Measurements from ENCODE around the gene PTPRG. TPM values are rescaled to one million over a fixed set of nuclear protein-coding genes. Genes with fewer than 3 reads are reported as not detected.

PTPRG gene
- total RNA-seq, 1 donor from 2014 or later, result 80.7 TPM

DNA sequence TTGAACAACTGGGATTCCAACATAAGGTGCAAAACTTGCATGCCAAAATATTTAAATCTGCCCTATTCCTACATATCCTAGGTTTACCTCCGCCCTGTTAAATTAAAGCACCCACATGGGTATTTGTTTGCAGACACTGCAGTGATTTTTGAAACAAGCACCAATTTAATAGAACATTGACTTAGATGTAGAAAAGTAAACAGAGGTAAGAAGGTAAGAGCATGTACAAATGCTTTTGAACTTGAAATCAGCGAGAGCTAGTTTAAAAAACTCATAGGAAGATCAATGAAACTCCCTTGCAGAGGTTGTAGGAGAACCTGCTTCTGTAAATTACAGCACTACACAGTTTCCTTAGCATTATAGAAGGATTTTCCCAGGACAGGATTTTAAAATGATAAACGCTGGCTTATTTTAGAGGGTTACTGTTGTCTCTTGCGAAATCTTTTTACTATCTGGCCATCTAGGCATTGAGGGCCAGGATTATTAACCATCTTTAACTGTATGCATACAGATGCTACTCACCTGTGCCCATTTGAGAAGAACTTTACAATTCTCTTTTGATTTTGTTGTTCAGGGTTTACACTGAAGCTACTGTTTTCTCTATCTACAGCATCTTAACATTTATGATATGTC is 527.2 kb downstream of the PTPRG start:
- TF ChIP-seq, protein P1, sequence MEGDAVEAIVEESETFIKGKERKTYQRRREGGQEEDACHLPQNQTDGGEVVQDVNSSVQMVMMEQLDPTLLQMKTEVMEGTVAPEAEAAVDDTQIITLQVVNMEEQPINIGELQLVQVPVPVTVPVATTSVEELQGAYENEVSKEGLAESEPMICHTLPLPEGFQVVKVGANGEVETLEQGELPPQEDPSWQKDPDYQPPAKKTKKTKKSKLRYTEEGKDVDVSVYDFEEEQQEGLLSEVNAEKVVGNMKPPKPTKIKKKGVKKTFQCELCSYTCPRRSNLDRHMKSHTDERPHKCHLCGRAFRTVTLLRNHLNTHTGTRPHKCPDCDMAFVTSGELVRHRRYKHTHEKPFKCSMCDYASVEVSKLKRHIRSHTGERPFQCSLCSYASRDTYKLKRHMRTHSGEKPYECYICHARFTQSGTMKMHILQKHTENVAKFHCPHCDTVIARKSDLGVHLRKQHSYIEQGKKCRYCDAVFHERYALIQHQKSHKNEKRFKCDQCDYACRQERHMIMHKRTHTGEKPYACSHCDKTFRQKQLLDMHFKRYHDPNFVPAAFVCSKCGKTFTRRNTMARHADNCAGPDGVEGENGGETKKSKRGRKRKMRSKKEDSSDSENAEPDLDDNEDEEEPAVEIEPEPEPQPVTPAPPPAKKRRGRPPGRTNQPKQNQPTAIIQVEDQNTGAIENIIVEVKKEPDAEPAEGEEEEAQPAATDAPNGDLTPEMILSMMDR (IDR thresholded peaks at IDR 0.05; ENCODE audit: unreplicated experiment), result no peak
- Mint-ChIP-seq H3K27me3 (ENCODE audit: unreplicated experiment) (peaks cover 5% of the 10 kb centered on the region), H3K4me3 (ENCODE audit: unreplicated experiment) (no peak overlapping the region), H3K9me3 (ENCODE audit: unreplicated experiment) (no peaks in the 10 kb centered on the region), H3K36me3 (ENCODE audit: low read depth, unreplicated experiment) (no peaks in the 10 kb centered on the region), H3K27ac (ENCODE audit: unreplicated experiment) (no peak overlapping the region), H3K4me1 (ENCODE audit: unreplicated experiment) (peaks cover 13% of the 10 kb centered on the region)
- no peak for DNase-seq (ENCODE audit: low spot score)

DNA sequence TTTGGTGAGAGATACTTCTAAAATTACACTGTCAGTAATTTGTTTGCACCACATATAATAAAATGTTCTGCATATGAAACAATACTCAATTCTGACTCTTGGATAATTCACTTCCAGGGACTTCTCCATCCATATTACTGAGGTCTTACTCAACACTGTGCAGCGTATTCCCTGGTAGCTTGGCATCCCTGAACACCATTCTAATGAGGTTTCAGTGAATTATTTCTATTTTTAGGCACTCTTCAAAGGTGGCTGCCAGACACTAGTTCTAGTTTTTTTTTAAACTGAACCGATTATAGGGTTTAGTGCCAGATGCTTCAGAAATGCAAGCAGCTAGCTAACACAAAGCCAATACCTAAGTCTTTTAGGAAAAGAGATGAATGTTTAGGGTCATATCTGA is 528.7 kb downstream of the PTPRG start:
- DNase-seq (ENCODE audit: low spot score), result no peak

DNA sequence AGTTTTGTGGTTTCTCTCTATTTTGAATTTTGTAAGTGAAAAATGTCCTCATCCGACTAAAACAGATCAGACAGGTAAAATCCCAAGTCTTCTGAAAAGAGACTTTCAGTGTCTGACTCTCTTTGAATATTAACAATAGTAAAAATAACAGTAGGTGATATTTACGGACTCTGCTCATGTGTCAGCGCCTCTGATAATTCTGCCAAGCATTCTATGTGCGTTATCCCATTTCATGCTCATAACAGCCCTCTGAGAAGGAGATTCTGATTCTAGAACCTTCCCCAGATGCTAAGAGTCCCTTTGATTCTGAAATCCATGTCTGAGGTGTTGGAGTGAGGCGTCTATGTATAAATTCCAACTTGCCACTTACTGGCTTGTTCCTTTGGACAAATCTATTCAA is 529.1 kb downstream of the PTPRG start:
- H3K27ac Mint-ChIP-seq (ENCODE audit: unreplicated experiment), result no peak overlapping the region
- peaks cover 9% of the 10 kb centered on the region for H3K4me1 Mint-ChIP-seq (ENCODE audit: unreplicated experiment)
- H3K27me3 Mint-ChIP-seq (ENCODE audit: unreplicated experiment), result peaks cover 5% of the 10 kb centered on the region
- H3K4me3 Mint-ChIP-seq (ENCODE audit: unreplicated experiment), result no peak overlapping the region
- no peaks in the 10 kb centered on the region for H3K36me3 Mint-ChIP-seq (ENCODE audit: low read depth, unreplicated experiment)
- no peak for DNase-seq (ENCODE audit: low spot score)
- no peaks in the 10 kb centered on the region for H3K9me3 Mint-ChIP-seq (ENCODE audit: unreplicated experiment)
- TF ChIP-seq, protein P1 (IDR thresholded peaks at IDR 0.05; ENCODE audit: unreplicated experiment), result no peak

More for the DNA sequence above, 528.7 kb downstream of the PTPRG start:
- H3K4me1 Mint-ChIP-seq (ENCODE audit: unreplicated experiment), result peaks cover 9% of the 10 kb centered on the region
- H3K9me3 Mint-ChIP-seq (ENCODE audit: unreplicated experiment), result no peaks in the 10 kb centered on the region
- no peak overlapping the region for H3K4me3 Mint-ChIP-seq (ENCODE audit: unreplicated experiment)
- no peaks in the 10 kb centered on the region for H3K36me3 Mint-ChIP-seq (ENCODE audit: low read depth, unreplicated experiment)
- peaks cover 5% of the 10 kb centered on the region for H3K27me3 Mint-ChIP-seq (ENCODE audit: unreplicated experiment)
- TF ChIP-seq, protein P1 (IDR thresholded peaks at IDR 0.05; ENCODE audit: unreplicated experiment), result no peak
- H3K27ac Mint-ChIP-seq (ENCODE audit: unreplicated experiment), result no peak overlapping the region

DNA sequence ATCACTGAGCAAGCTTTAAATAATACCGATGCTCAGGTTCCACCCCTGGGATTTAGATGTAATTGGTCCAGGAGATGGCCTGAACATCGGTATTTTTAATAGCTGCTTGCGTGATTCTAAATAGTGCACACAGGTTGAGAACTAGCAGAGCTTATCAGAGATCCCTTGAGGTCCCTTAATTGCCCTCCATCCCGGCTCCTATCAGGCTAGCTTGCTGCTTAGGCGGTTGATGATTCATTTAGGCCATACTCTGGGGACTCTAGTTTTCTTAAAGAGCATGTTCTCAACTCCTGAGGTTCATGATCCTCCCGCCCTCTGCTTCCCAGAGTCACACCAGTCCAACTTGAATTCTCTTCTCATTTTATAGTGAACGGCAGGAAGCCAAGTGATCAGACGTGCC is 531.7 kb downstream of the PTPRG start:
- H3K4me3 Mint-ChIP-seq (ENCODE audit: unreplicated experiment), result no peak overlapping the region
- TF ChIP-seq, protein P1 (IDR thresholded peaks at IDR 0.05; ENCODE audit: unreplicated experiment), result no peak
- H3K27me3 Mint-ChIP-seq (ENCODE audit: unreplicated experiment), result peaks cover 5% of the 10 kb centered on the region
- no peaks in the 10 kb centered on the region for H3K9me3 Mint-ChIP-seq (ENCODE audit: unreplicated experiment)
- H3K27ac Mint-ChIP-seq (ENCODE audit: unreplicated experiment), result no peak overlapping the region
- peaks cover 9% of the 10 kb centered on the region for H3K4me1 Mint-ChIP-seq (ENCODE audit: unreplicated experiment)
- no peak for DNase-seq (ENCODE audit: low spot score)
- no peaks in the 10 kb centered on the region for H3K36me3 Mint-ChIP-seq (ENCODE audit: low read depth, unreplicated experiment)

DNA sequence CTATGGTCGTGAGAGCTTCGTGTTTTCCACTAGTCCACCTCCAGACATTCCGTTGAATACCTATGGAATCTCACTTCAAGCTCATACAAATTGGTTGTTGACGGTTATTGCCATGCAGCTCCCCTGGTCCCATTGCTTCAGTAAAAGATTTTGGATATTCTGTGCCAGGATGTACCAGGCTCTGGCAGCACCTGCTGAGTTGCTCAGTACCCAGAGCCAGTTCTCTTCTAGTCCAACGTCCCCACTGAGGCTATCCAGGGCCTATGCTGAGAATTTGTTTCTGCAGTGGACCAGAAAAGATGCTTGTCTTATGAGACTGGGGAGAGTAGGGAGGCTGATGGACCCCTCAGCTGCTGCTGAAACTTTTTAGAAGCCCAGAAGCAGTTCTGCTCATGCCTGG is 533.1 kb downstream of the PTPRG start:
- Mint-ChIP-seq H3K27me3 (ENCODE audit: unreplicated experiment) (peaks cover 5% of the 10 kb centered on the region), H3K4me3 (ENCODE audit: unreplicated experiment) (no peak overlapping the region), H3K4me1 (ENCODE audit: unreplicated experiment) (peaks cover 9% of the 10 kb centered on the region), H3K9me3 (ENCODE audit: unreplicated experiment) (no peaks in the 10 kb centered on the region), H3K36me3 (ENCODE audit: low read depth, unreplicated experiment) (no peaks in the 10 kb centered on the region), H3K27ac (ENCODE audit: unreplicated experiment) (no peak overlapping the region)
- TF ChIP-seq, protein P1 (IDR thresholded peaks at IDR 0.05; ENCODE audit: unreplicated experiment), result no peak
- no peak for DNase-seq (ENCODE audit: low spot score)

Measured in endothelial cell (in vitro differentiated cells).